Caki2 (cell line): ENCODE results near the gene NOSTRIN. TPM values are rescaled to one million over a fixed set of nuclear protein-coding genes. Genes with fewer than 3 reads are reported as not detected.
"Not testable (repeated sequence)": the region's sequence is repeated elsewhere in the genome, so short reads cannot be mapped to it uniquely, and the experiment has no call there.

ENCODE experiments used
- DNase-seq: peaks from one replicate; pipeline ENCODE4 v3.0.0-alpha.2; 2015; ENCODE audit warnings: low read depth
- in situ Hi-C: cut with HindIII; loops from 2 replicates; pipeline ENCODE4 v1.10.0; 2016; ENCODE audit warnings: low sequenced_read_pairs, low pct_unique_long_range_greater_than_20kb, mixed read lengths
- total RNA-seq: library from RNA; depleted of rRNA; stranded (reverse); fragments of >200 nt; shearing (Covaris generic); gene quantifications from 2 replicates; pipeline ENCODE4 v1.2.3, GENCODE V29; 2014; ENCODE audit warnings: low replicate concordance

NOSTRIN gene
- total RNA-seq, 1 experiment from 2014 or later: not detected

DNA sequence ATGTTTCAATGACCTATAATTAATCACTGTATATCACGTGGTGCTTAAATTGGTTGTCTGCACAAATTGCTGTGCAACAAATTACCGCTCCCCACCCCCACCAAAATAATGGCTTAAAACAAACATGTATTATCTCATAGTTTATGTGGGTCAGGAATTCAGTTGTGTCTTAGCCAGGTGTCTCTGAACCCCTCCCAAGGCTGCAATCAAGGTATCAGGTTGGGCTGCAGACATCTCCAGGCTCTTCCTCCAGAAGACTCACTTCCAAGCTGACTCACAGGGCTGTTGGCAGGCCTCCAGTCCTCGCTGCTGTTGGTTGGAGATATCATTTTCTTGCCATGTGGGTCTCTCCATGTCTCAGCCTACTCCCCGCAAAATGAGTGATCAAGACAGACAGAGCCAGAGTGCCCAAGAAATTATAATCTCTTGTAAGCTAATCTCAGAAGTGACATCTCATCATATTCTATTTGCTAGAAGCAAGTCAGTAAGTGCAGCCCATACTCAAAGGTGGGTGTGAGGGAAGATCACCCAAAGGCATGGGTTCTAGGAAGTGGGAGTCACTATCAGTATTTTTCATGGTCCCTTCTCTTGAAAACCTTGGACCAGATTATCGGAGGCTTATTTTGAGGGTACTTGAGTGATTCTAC, 49.4 kb downstream of the NOSTRIN start:
- DNase-seq: peak; percentile 14
- in situ Hi-C loops: no loop called here

DNA sequence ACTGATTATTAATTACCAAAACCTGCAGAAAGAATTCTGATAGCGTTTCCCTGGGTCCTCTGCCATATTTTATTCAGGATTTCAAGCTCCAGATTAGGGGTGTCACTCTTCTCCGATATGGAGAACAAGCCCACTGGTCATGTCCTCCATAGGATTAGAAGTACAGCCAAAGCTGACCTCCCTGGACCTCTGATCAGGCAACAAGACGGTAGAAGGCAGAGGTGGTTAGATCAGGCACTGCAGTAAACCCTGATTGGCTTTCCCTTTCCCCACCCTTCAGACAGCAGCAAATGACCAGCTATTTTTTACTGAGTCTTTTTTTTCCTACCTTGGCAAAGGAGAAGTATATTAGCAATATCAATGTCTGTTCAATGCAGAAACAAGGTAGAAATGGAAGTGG, 50.0 kb downstream of the NOSTRIN start:
- DNase-seq: no peak
- in situ Hi-C loops: no loop called here

DNA sequence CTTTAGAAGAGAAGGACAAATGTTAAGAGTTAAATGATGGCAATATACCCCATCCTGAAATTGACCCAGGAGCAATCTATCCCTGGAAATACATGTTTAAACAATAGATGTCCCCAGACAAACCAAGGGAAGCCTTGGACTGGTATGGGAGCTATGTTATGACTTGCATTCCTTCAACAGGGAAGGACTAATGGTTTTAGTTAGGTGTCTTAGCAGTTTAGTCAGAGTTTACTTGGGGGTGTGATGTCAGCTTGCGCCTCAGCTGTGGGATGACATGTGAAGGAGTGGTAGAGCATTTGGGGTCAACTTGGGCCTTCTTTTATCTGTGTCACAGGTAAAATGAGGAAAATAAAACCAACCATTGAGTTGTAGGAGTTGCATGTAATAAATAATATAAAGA, 51.0 kb downstream of the NOSTRIN start:
- in situ Hi-C loops: no loop called here
- DNase-seq: no peak

DNA sequence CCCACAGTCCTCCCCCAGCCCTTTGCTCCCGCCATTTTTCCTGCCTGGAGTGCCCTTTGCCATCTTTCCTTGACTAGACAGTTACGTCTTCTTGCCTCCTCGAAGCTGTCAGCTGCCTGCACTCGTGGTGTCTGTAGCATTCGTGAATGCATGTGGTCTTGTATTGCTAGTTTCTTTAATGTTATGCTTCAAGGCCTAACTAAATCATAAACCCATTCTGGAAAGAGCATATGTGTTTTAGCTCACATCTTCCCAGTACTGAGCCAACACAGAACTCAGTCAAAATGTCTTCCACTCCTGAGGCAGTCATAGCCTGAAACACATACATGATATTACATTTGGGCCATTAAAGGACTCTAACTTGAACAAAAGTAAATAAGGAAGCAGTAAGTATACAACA, 52.2 kb downstream of the NOSTRIN start:
- no peak for DNase-seq
- in situ Hi-C loops: no loop called here

DNA sequence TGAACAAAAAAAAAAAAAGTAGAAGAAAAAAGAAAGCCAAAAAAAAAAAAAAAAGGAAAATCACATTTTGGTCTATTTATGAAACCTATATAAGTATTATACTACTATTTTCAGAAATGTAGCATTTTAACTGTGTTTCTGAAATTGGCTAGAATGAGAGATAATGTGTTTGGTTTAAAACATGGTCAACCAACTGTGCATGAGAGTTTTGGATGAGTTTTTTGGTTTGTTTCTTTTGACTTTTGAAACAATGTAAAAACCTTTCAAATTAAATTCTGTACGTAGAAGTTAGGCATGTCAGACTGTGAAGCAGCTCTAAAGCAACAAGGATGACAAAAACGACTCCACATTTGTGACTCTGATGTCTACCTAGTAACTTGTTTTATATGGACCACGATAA, 53.2 kb downstream of the NOSTRIN start:
- no peak for DNase-seq
- in situ Hi-C loops: no loop called here

DNA sequence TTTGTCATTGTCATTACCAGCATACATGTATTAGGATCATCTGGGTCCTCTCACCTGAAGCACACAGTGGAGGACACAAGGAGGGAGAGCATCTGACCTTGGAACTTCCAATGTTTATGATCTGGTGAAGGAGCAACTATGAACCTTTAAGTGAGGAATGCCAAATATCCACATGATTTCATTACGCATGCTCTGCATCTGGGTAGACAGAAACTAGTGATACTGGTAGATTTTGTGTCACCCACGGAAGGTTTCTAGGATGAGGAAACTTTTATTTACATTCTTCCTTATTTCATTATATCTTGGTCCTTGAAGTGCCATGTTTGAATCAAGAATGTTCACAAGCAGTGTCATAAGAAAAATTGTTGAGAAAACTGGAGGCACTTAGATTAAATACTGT, 55.7 kb downstream of the NOSTRIN start:
- DNase-seq: no peak
- in situ Hi-C loops: no loop called here

DNA sequence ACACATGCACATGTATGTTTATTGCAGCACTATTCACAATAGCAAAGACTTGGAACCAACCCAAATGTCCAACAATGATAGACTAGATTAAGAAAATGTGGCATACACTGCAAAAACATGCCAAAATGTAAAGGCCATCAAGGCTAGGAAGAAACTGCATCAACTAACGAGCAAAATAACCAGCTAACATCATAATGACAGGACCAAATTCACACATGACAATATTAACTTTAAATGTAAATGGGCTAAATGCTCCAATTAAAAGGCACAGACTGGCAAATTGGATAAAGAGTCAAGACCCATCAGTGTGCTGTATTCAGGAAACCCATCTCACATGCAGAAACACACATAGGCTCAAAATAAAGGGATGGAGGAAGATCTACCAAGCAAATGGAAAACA, 64.7 kb downstream of the NOSTRIN start:
- in situ Hi-C loops, DNase-seq: not testable (repeated sequence)

DNA sequence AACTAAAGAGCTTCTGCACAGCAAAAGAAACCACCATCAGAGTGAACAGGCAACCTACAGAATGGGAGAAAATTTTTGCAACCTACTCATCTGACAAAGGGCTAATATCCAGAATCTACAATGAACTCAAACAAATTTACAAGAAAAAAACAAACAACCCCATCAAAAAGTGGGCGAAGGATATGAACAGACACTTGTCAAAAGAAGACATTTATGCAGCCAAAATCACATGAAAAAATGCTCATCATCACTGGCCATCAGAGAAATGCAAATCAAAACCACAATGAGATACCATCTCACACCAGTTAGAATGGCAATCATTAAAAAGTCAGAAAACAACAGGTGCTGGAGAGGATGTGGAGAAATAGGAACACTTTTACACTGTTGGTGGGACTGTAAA, 67.9 kb downstream of the NOSTRIN start:
- in situ Hi-C loops, DNase-seq: not testable (repeated sequence)

DNA sequence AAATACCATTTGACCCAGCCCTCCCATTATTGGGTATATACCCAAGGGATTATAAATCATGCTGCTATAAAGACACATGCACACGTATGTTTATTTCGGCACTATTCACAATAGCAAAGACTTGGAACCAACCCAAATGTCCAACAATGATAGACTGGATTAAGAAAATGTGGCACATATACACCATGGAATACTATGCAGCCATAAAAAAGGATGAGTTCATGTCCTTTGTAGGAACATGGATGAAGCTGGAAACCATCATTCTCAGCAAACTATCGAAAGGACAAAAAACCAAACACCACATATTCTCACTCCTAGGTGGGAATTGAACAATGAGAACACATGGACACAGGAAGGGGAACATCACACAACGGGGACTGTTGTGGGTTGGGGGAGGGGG, 68.4 kb downstream of the NOSTRIN start:
- DNase-seq, in situ Hi-C loops: not testable (repeated sequence)

DNA sequence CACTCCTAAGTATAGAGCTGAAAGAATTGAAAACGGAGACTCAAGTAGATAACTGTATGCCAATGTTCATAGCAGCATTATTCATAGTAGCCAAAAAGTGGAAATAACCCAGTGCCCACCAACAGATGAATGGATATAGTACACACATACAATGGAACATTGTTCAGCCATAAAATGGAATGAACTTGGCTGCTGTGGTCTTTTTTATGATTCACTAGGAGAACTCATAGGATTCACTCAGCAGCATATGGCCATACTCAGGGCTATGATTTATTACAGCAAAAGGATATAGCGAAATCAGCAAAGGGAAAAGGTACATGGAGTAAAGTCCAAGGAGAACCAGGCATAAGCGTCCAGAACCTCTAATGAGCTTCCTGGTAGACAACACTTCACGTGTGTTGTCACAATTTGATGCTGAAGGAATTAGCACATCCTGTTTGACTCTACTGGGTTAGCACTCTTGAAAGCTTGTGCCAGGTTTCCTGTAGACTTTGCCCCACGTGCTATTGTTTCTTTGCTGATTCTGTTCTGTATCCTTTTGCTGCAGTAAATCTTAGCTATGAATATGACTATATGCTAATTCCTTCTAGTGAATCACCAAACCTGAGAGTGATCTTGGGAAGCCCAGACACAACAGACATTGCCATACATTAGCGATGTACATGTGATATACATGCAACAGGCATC, 72.1 kb downstream of the NOSTRIN start:
- no peak for DNase-seq
- in situ Hi-C loops: no loop called here

DNA sequence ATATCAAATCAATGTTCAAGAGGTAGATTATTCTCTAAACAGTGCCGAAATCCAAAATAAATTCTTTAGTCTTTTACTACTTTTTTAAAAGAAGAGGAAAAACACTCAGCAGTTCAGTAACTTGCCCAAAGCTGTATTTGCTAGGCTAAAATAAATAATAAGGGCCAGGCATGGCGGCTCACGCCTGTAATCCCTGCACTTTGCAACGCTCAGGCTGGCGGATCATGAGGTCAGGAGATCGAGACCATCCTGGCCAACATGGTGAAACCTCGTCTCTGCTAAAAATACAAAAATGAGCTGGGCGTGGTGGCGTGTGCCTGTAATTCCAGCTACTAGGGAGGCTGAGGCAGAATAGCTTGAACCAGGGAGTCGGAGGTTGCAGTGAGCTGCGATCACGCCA, 79.7 kb downstream of the NOSTRIN start:
- in situ Hi-C loops, DNase-seq: not testable (repeated sequence)

DNA sequence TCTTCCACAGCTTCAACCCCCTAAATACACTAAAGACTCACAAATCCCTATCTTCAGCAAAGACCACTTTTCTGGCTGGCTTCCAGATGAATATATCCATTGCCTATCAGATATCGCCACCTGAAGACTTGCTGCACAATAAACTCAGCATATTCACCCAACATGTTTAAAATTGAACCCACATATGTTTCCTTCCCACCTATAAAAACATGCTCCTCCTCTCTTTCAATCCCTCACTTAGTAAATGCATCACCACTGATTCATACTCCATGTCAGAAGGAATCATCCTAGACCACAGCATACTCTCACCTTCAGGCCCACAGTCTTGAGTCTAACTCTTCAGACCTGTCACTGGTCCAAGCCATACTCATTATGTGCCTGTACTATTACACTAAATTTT, 82.5 kb downstream of the NOSTRIN start:
- DNase-seq: no peak
- in situ Hi-C loops: no loop called here

DNA sequence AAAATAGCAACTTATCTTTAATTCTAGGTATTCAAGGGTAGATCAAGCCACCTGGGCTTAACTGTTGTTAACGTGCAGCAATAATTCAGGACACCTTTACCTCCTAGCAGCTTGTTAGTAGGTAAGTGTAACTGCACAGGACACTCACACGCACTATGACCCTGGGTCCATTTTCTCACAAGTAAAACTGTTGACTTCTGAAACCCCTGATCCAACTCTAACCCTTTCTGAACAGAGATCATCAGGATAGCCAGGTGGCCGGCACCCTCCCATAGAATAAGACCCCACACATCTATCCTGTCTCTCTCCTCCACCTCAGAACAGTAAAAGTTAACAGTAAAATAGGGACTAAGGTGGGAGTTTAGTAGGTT, 87.2 kb downstream of the NOSTRIN start:
- in situ Hi-C loops: no loop called here
- DNase-seq: no peak

DNA sequence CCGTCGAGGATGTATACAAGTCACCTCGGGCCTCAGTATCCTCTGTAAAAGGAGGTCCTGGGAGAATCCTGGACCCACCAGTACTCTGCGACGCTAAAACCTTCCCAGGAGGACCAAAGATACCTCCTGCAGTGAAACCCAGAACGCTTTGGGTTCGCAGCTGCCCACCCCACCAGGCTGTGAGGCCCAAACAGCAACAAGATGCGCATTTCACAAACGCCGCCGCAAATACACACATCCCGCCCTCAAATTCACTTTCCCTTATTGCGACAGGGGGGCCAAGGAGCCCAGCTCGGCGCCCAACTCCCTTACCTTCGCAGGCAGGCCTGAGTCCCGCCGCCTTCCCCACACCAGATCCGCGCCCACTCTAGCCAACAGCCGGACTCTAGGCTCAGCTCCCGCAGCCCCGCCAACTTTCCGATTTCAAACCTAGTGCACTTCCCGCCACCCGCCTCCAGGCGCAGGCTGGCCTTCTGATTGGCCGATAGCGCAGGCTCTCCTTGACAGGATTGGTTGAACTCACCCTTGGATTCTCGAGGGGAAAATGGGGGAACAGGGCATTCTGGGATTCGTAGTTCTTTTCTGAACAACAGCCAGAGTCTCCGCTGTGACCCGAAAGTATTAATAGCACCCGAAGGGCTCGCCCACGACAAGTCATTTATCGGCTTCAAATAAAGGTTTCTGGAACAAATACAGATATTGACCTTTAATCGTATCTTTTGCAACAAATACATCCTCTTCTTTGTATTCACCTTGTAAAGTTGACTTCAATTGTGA, 87.8 kb downstream of the NOSTRIN start, which contains the start of gene SPC25:
Gene SPC25, minus strand, starts transcription at position 425 of the 777 bp plus-strand sequence. CDS start 911 bp downstream, outside the sequence.
- peak; percentile 85 for DNase-seq
- in situ Hi-C loops: no loop called here

DNA sequence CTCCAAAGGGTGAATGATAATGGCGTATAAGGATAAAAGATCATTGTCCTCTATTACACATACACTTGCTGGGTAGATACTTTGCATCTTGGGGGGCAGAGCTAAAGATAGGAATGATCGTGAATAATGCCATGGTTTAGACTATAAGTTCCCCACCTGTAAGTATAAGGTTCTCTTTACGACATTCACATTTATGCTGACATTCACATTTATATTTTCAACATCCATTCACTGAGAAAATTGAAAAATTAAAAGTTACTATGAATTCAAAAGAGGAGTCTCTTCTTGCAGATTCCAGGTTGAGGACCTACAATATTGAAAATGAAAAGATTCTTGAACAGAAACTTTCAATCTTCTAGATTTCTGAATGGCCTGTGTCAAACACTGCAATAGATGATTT, 89.9 kb downstream of the NOSTRIN start:
- in situ Hi-C loops: no loop called here
- no peak for DNase-seq

DNA sequence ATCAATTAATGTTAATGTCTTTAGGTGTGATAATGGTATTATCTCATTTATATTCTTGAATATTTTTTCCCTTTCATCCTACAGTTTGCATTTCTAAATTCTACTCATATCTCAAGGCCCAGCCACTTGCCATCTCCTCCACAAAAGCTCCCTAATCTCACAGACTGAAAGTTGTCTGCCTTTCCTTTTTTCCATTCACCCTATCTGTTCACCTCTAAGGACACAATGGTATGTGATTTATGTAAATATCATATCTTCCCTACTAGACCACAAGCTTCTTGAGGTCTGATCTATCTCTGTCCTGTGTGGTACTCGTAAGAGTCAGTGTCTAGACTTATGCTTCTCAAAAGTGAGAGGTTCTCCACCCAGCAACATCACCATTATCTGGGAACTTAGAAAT, 91.7 kb downstream of the NOSTRIN start:
- DNase-seq: no peak
- in situ Hi-C loops: no loop called here

DNA sequence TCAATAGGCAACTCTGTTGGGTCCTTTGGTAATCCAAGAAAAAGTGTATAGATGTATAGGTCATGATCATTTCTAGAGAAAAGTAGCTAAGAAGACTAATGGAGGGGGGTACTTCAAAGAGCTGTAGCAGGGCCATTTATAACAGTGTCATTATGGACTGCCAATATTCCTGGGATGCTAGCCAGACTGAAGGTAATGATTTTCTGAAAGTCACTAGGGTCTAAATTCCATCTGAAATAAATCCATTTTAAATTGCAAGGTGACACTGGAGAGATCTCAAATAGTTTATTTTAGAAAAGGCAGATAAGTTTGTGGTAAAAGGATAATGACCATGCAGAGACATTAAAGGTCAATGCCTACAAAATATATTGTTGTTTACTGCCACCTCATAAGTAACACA, 92.3 kb downstream of the NOSTRIN start:
- in situ Hi-C loops: no loop called here
- DNase-seq: no peak

DNA sequence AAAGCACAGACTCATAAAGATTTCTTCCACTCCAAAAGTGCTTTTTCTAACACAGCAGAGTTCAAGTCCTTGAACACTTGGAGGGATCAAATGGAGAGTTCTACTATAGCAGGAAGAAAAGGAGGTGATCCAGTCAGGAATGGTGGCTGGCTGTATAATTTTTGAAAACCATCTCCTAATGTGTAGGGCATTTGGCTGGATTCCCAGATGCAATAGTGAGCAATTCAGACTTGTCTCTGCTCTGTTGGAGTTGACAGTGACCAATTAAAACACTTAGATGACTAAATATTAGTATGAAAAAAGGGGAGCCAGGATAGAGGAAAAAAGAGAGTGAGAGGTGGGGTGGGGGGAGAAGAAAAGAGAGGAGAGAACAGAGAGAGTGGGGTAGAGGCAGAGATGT, 93.3 kb downstream of the NOSTRIN start:
- in situ Hi-C loops: no loop called here
- no peak for DNase-seq

DNA sequence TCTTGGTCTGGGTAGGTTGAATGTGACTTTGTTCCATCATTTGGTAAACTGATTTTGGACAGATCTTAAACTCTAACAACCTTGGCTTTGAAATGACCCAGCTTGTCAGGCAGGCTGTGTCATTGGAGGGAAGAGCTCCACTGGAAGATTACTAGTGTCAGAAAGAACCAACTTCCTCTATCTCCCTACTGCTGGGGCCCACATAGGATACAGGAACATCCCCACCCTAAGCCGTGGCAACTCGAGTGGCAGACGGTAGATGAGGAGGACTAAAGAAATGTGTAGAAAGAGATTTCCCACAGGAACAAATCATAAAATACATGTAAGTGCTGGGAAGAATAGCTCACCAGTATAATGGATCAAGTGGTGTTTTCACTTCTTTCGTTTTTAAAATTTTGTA, 94.3 kb downstream of the NOSTRIN start:
- DNase-seq: no peak
- in situ Hi-C loops: no loop called here
